Fibroblast of skin of left quadriceps (primary cell): ENCODE data around the gene C11orf98.
A peak's percentile ranks its signal among the peaks of the same experiment; 100 is the strongest.
"Not testable (repeated sequence)": the region's sequence is repeated elsewhere in the genome, so short reads cannot be mapped to it uniquely, and the experiment has no call there.

Experiments used
- DNase-seq, 2 experiments: peaks; one replicate each; pipeline ENCODE4 v3.0.0-alpha.2; 2013; ENCODE audit warnings: low read depth in 2 of 2

The C11orf98 gene

GRCh38 chr11:62665075-62665598 is at the start of gene C11orf98, which contains the start of gene CSKMT:
Gene C11orf98, minus strand, starts transcription at chr11:62665210. Its CDS starts 41 bp downstream, at chr11:62665169.
Gene CSKMT, plus strand, starts transcription at chr11:62665312. Its CDS starts 568 bp downstream, at chr11:62665880.
- DNase-seq: peak; percentile 85 to 87

- no peak for DNase-seq
Measured at GRCh38 chr11:62713343-62713742, 48.3 kb upstream of the C11orf98 start.

- no peak for DNase-seq
Measured at GRCh38 chr11:62712861-62713260, 47.9 kb upstream of the C11orf98 start.

GRCh38 chr11:62712276-62712812 is 47.3 kb upstream of the C11orf98 start:
- no peak for DNase-seq

- DNase-seq: no peak
Measured at GRCh38 chr11:62710001-62710345, 45.0 kb upstream of the C11orf98 start.

- DNase-seq: peak; percentile 95
Measured at GRCh38 chr11:62709247-62710000, 44.4 kb upstream of the C11orf98 start.

GRCh38 chr11:62708793-62709192 is 43.8 kb upstream of the C11orf98 start:
- DNase-seq: no peak

GRCh38 chr11:62708392-62708791 is 43.4 kb upstream of the C11orf98 start:
- no peak for DNase-seq

- DNase-seq: no peak
Measured at GRCh38 chr11:62707277-62707861, 42.4 kb upstream of the C11orf98 start, which contains the start of the genes BSCL2 and GNG3. Gene BSCL2, minus strand, starts transcription at chr11:62707424. Its CDS starts 229 bp downstream, at chr11:62707195. Gene GNG3, plus strand, starts transcription at chr11:62707676. Its CDS starts 620 bp downstream, at chr11:62708296.

- no peak for DNase-seq
Measured at GRCh38 chr11:62706850-62707247, 41.8 kb upstream of the C11orf98 start.

GRCh38 chr11:62705880-62706849 is 41.2 kb upstream of the C11orf98 start:
- peak; percentile 82 to 84 for DNase-seq

- DNase-seq: no peak
Measured at GRCh38 chr11:62705413-62705812, 40.4 kb upstream of the C11orf98 start.

GRCh38 chr11:62703921-62704320 is 38.9 kb upstream of the C11orf98 start:
- not testable (repeated sequence) for DNase-seq

- no peak for DNase-seq
Measured at GRCh38 chr11:62702246-62702645, 37.2 kb upstream of the C11orf98 start.

- peak; percentile 51 to 52 for DNase-seq
Measured at GRCh38 chr11:62694455-62695167, 29.6 kb upstream of the C11orf98 start.

GRCh38 chr11:62693624-62694023 is 28.6 kb upstream of the C11orf98 start:
- DNase-seq: not testable (repeated sequence)

GRCh38 chr11:62689421-62690183 is 24.6 kb upstream of the C11orf98 start, which contains the start of gene LRRN4CL:
Gene LRRN4CL, minus strand, starts transcription at chr11:62689530. Its CDS starts 1,022 bp downstream, at chr11:62688508.
- peak; percentile 97 for DNase-seq

- no peak for DNase-seq
Measured at GRCh38 chr11:62688491-62688890, 23.5 kb upstream of the C11orf98 start.

- DNase-seq: no peak
Measured at GRCh38 chr11:62687508-62688396, 22.7 kb upstream of the C11orf98 start.
